ENCODE results near the gene SHPK. TPM values are rescaled to one million over a fixed set of nuclear protein-coding genes. Genes with fewer than 3 reads are reported as not detected.
A peak's percentile ranks its signal among the peaks of the same experiment; 100 is the strongest.

The SHPK gene
- total RNA-seq, 1 donor = 8.3 TPM

- Histone ChIP-seq H3K9me3 (ENCODE audit: low read depth, low read length) (no peaks in the 10 kb centered on the region), H3K36me3 (ENCODE audit: insufficient read depth, low read length) (no peaks in the 10 kb centered on the region), H2AFZ (ENCODE audit: low read length) (peak overlapping the region; percentile 5), H3K27me3 (ENCODE audit: insufficient read depth, low read length) (no peaks in the 10 kb centered on the region), H3K4me3 (ENCODE audit: insufficient read depth, low read length) (no peak overlapping the region), H4K20me1 (ENCODE audit: insufficient read depth, low read length) (no peaks in the 10 kb centered on the region), H3K79me2 (ENCODE audit: insufficient read depth, low read length) (no peaks in the 10 kb centered on the region), H3K4me2 (ENCODE audit: insufficient read depth, low read length) (peak overlapping the region; percentile 20), H3K4me1 (ENCODE audit: insufficient read depth, low read length) (no peaks in the 10 kb centered on the region), H3K27ac (ENCODE audit: low read depth, low read length) (peak overlapping the region; percentile 56)
- no peak for TF ChIP-seq CTCF (IDR thresholded peaks at IDR 0.05; ENCODE audit: extremely low read depth, low read depth, low read length)
- peak; percentile 93 for DNase-seq (ENCODE audit: insufficient read length, low spot score, missing footprints)
Measured at GRCh38 chr17:3575511-3575910, 60.5 kb downstream of the SHPK start.

DNA sequence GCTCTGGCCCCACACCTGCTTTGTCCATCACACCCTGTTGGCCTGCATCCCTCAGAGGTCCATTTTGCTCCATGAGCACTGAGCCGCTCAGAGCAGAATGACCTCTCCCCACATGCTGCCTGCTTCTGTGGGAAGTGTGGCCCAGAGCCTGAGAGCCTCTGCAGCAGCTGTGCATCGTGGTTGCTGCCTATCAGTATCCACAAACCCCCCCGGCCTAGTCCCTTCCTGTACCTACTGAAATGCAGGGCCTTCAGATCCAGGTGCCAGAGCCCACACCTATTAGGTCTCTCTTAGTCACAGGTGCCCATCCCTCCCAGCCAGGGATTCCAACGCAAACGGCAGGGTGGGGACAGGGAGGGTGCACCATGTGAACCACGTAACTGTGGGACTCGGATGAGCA is 61.8 kb downstream of the SHPK start:
- no peaks in the 10 kb centered on the region for H3K36me3 ChIP-seq (ENCODE audit: insufficient read depth, low read length)
- H3K4me3 ChIP-seq (ENCODE audit: insufficient read depth, low read length) = no peak overlapping the region
- no peaks in the 10 kb centered on the region for H3K9me3 ChIP-seq (ENCODE audit: low read depth, low read length)
- DNase-seq (ENCODE audit: insufficient read length, low spot score, missing footprints) = peak; percentile 47
- H3K4me1 ChIP-seq (ENCODE audit: insufficient read depth, low read length) = no peaks in the 10 kb centered on the region
- TF ChIP-seq CTCF (IDR thresholded peaks at IDR 0.05; ENCODE audit: extremely low read depth, low read depth, low read length) = no peak
- no peak overlapping the region for H3K27ac ChIP-seq (ENCODE audit: low read depth, low read length)
- H2AFZ ChIP-seq (ENCODE audit: low read length) = no peak overlapping the region
- no peaks in the 10 kb centered on the region for H3K79me2 ChIP-seq (ENCODE audit: insufficient read depth, low read length)
- no peaks in the 10 kb centered on the region for H3K27me3 ChIP-seq (ENCODE audit: insufficient read depth, low read length)
- no peak overlapping the region for H3K4me2 ChIP-seq (ENCODE audit: insufficient read depth, low read length)
- no peaks in the 10 kb centered on the region for H4K20me1 ChIP-seq (ENCODE audit: insufficient read depth, low read length)

DNA sequence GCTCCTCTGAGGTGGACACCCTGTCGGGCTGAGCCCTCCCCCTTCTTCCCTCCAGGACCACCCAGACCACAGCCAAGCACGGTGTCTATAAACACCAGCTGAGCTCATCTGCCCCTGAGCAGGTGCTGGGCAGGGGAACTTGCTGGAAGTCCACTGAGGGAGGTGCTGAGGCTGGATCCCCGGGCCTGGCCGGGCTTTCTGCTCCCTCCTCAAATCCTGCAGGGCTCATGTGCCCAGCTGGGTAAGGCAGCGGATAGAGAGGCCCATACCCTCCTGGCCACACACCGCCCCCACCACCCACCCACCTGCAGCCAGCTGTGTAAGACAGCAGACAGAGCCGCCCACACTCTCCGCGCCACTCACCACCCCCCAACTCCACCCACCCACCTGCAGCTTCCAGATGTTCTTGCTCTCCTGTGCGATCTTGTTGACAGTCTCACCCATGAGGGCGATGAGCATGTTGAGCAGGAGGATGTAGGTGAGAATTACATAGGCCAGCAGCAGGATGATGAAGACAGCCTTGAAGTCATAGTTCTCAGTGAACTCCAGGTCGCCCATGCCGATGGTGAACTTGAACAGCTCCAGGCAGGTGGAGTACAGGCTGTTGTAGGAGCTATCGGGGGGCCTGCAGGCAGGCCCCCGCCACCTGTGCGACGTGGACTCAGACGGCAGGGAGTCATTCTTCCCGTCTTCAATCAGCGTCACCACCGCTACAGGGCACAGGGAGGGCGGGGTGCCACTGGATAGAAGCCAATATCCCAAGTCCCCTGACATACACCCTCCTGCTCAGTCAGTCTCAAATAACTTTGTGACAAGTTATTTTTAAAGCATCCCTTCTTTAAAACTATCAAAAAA is 62.6 kb downstream of the SHPK start:
- H3K79me2 ChIP-seq (ENCODE audit: insufficient read depth, low read length) = no peaks in the 10 kb centered on the region
- H3K9me3 ChIP-seq (ENCODE audit: low read depth, low read length) = no peaks in the 10 kb centered on the region
- H2AFZ ChIP-seq (ENCODE audit: low read length) = no peak overlapping the region
- H3K36me3 ChIP-seq (ENCODE audit: insufficient read depth, low read length) = no peaks in the 10 kb centered on the region
- no peak for TF ChIP-seq CTCF (IDR thresholded peaks at IDR 0.05; ENCODE audit: extremely low read depth, low read depth, low read length)
- H3K4me1 ChIP-seq (ENCODE audit: insufficient read depth, low read length) = no peaks in the 10 kb centered on the region
- DNase-seq (ENCODE audit: insufficient read length, low spot score, missing footprints) = peak; percentile 23
- H3K27ac ChIP-seq (ENCODE audit: low read depth, low read length) = no peak overlapping the region
- no peaks in the 10 kb centered on the region for H4K20me1 ChIP-seq (ENCODE audit: insufficient read depth, low read length)
- no peak overlapping the region for H3K4me2 ChIP-seq (ENCODE audit: insufficient read depth, low read length)
- H3K4me3 ChIP-seq (ENCODE audit: insufficient read depth, low read length) = no peak overlapping the region
- H3K27me3 ChIP-seq (ENCODE audit: insufficient read depth, low read length) = no peaks in the 10 kb centered on the region

DNA sequence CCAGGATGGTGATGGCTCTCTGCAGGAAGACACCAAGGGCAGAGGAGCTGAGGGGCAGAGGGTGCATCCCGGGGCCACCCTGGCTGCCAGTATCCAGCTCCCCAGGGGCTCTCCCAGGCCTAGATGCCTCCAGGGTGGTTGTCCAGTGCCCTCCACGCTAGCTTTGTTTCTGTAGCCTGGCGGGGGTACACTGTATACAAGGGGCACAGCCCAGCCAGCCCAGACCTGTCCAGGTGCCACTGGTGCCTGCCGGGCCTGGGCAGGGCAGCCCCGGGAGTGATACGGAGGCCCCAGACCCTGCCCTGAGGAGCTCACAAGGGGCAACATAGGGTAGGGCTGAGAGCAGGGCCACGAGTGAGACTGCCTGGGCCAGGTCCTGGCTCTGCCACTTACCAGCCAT is 63.8 kb downstream of the SHPK start:
- Histone ChIP-seq H3K4me2 (ENCODE audit: insufficient read depth, low read length) (no peak overlapping the region), H3K27ac (ENCODE audit: low read depth, low read length) (no peak overlapping the region), H3K79me2 (ENCODE audit: insufficient read depth, low read length) (no peaks in the 10 kb centered on the region), H3K36me3 (ENCODE audit: insufficient read depth, low read length) (no peaks in the 10 kb centered on the region), H3K4me1 (ENCODE audit: insufficient read depth, low read length) (no peaks in the 10 kb centered on the region), H3K4me3 (ENCODE audit: insufficient read depth, low read length) (no peak overlapping the region), H3K27me3 (ENCODE audit: insufficient read depth, low read length) (no peaks in the 10 kb centered on the region), H3K9me3 (ENCODE audit: low read depth, low read length) (no peaks in the 10 kb centered on the region), H4K20me1 (ENCODE audit: insufficient read depth, low read length) (no peaks in the 10 kb centered on the region), H2AFZ (ENCODE audit: low read length) (no peak overlapping the region)
- no peak for DNase-seq (ENCODE audit: insufficient read length, low spot score, missing footprints)
- TF ChIP-seq CTCF (IDR thresholded peaks at IDR 0.05; ENCODE audit: extremely low read depth, low read depth, low read length) = no peak
